ENCODE measurements around the gene VMAC. TPM values are rescaled to one million over a fixed set of nuclear protein-coding genes. Genes with fewer than 3 reads are reported as not detected.

Gene VMAC
- polyA plus RNA-seq, 1 donor (not counting 4 experiments of a cell fraction or from before 2014, with no cell fraction given), result 2.2 TPM

DNA sequence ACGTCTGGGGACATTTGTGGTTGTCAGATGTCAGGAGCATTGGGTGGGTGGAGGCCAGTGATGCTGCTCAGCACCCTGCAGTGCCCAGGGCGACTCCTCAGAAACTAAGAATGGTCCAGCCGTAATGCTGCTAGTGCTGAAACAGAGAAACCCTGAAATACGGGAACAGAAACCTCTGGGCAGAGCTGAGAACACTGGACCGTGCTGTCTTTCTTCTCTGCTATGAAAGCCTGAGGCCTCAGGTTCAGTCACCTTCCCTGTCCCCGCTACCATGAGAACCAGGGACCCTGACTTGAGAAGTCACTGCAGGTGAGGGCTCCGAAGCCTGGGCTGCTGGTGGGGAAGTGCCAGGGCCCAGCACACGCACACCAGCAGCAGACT is 22.8 kb downstream of the VMAC start:
- H3K9ac ChIP-seq (ENCODE audit: control insufficient read depth, extremely low read depth, insufficient read depth, low read length), result no peak overlapping the region
- no peak for DNase-seq (ENCODE audit: low read depth, low spot score)
- dilution Hi-C loops (cut with MboI; ENCODE audit: extremely low pct_ligation_motif_present, low sequenced_read_pairs), result no loop called here
- no peak overlapping the region for H3K27ac ChIP-seq (ENCODE audit: control insufficient read depth, insufficient read depth, low read length)
- TF ChIP-seq, protein P1, sequence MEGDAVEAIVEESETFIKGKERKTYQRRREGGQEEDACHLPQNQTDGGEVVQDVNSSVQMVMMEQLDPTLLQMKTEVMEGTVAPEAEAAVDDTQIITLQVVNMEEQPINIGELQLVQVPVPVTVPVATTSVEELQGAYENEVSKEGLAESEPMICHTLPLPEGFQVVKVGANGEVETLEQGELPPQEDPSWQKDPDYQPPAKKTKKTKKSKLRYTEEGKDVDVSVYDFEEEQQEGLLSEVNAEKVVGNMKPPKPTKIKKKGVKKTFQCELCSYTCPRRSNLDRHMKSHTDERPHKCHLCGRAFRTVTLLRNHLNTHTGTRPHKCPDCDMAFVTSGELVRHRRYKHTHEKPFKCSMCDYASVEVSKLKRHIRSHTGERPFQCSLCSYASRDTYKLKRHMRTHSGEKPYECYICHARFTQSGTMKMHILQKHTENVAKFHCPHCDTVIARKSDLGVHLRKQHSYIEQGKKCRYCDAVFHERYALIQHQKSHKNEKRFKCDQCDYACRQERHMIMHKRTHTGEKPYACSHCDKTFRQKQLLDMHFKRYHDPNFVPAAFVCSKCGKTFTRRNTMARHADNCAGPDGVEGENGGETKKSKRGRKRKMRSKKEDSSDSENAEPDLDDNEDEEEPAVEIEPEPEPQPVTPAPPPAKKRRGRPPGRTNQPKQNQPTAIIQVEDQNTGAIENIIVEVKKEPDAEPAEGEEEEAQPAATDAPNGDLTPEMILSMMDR (optimal IDR thresholded peaks at IDR 0.05 in 1 of 3, IDR thresholded peaks at IDR 0.05 in 1 of 3, conservative IDR thresholded peaks at IDR 0.05 in 1 of 3; ENCODE audit: extremely low read depth in 1 of 3, insufficient read depth in 2 of 3, low read length in 3 of 3), result no peak
- TF ChIP-seq EZH2 (IDR thresholded peaks at IDR 0.05; ENCODE audit: low read length), result no peak
- FAIRE-seq, result no peak
- H4K20me1 ChIP-seq (ENCODE audit: control insufficient read depth, extremely low read depth, insufficient read depth, low read length), result peaks cover 4% of the 10 kb centered on the region
- no peak overlapping the region for H3K4me3 ChIP-seq (ENCODE audit: control insufficient read depth in 2 of 3, extremely low read depth in 1 of 3, insufficient read depth in 2 of 3, low read depth in 1 of 3, low read length in 3 of 3)
- peaks cover 37 to 49% of the 10 kb centered on the region in 2 experiments for H3K36me3 ChIP-seq (ENCODE audit: control insufficient read depth in 2 of 2, extremely low read depth in 1 of 2, insufficient read depth in 2 of 2, low read length in 2 of 2)
- H3K9me1 ChIP-seq (ENCODE audit: control insufficient read depth, extremely low read depth, insufficient read depth, low read length), result no peaks in the 10 kb centered on the region
- H3K4me2 ChIP-seq (ENCODE audit: control insufficient read depth, extremely low read depth, insufficient read depth, low read depth, low read length), result no peak overlapping the region
- H2AFZ ChIP-seq (ENCODE audit: control insufficient read depth, low read length), result no peak overlapping the region
- no peaks in the 10 kb centered on the region for H3K27me3 ChIP-seq (ENCODE audit: control insufficient read depth, extremely low read depth, insufficient read depth, low read length)
- H3K4me1 ChIP-seq (ENCODE audit: control insufficient read depth, extremely low read depth, insufficient read depth, low read length), result no peaks in the 10 kb centered on the region
- no peaks in the 10 kb centered on the region for H3K9me3 ChIP-seq (ENCODE audit: control insufficient read depth, low read depth, low read length)
- H3K79me2 ChIP-seq (ENCODE audit: control insufficient read depth, insufficient read depth, low read length), result no peaks in the 10 kb centered on the region

DNA sequence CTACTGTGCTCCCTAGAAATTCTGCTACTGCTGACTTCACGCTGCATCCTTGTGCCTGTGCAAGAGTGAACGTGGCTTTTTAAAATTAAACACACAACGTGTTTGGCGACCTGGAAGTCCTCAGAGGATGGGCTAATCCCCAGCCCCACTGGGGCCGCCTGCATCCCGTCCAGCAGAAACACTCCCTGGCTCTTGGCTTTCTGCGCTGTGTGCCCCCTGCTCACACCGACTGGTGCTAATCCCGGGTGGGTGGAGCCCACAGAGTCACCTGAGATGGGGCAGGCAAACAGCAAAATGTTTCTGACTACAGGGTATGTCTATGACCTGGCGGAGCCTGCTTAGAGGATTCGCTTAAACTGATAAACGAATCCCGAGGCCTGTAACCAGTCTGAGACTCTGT is 24.5 kb downstream of the VMAC start:
- Histone ChIP-seq H3K9ac (ENCODE audit: control insufficient read depth, extremely low read depth, insufficient read depth, low read length) (no peak overlapping the region), H3K79me2 (ENCODE audit: control insufficient read depth, insufficient read depth, low read length) (no peaks in the 10 kb centered on the region), H2AFZ (ENCODE audit: control insufficient read depth, low read length) (no peak overlapping the region), H3K9me1 (ENCODE audit: control insufficient read depth, extremely low read depth, insufficient read depth, low read length) (no peaks in the 10 kb centered on the region), H3K4me1 (ENCODE audit: control insufficient read depth, extremely low read depth, insufficient read depth, low read length) (no peaks in the 10 kb centered on the region), H4K20me1 (ENCODE audit: control insufficient read depth, extremely low read depth, insufficient read depth, low read length) (peaks cover 4% of the 10 kb centered on the region), H3K4me3 (ENCODE audit: control insufficient read depth in 2 of 3, extremely low read depth in 1 of 3, insufficient read depth in 2 of 3, low read depth in 1 of 3, low read length in 3 of 3) (no peak overlapping the region), H3K36me3 (ENCODE audit: control insufficient read depth in 2 of 2, extremely low read depth in 1 of 2, insufficient read depth in 2 of 2, low read length in 2 of 2) (peaks cover 37 to 59% of the 10 kb centered on the region in 2 experiments), H3K9me3 (ENCODE audit: control insufficient read depth, low read depth, low read length) (no peaks in the 10 kb centered on the region), H3K27me3 (ENCODE audit: control insufficient read depth, extremely low read depth, insufficient read depth, low read length) (no peaks in the 10 kb centered on the region), H3K4me2 (ENCODE audit: control insufficient read depth, extremely low read depth, insufficient read depth, low read depth, low read length) (no peak overlapping the region), H3K27ac (ENCODE audit: control insufficient read depth, insufficient read depth, low read length) (no peak overlapping the region)
- dilution Hi-C loops (cut with MboI; ENCODE audit: extremely low pct_ligation_motif_present, low sequenced_read_pairs), result no loop called here
- TF ChIP-seq, protein P1 (optimal IDR thresholded peaks at IDR 0.05 in 1 of 3, IDR thresholded peaks at IDR 0.05 in 1 of 3, conservative IDR thresholded peaks at IDR 0.05 in 1 of 3; ENCODE audit: extremely low read depth in 1 of 3, insufficient read depth in 2 of 3, low read length in 3 of 3), result no peak
- TF ChIP-seq EZH2 (IDR thresholded peaks at IDR 0.05; ENCODE audit: low read length), result no peak
- DNase-seq (ENCODE audit: low read depth, low spot score) (no peak), FAIRE-seq (no peak)
